NCI-H748 (cell line): ENCODE measurements around the gene ARFGAP3.

Experiments used
- DNase-seq: peaks from one replicate; lab custom pipeline; 2025; ENCODE audit not compliant: unreplicated experiment; lab: John Stamatoyannopoulos, UW

Gene ARFGAP3

GRCh38 chr22:42856865-42857704 lies at the start of gene ARFGAP3:
Gene ARFGAP3, minus strand, starts transcription at chr22:42857273. Its CDS starts 91 bp downstream, at chr22:42857182.
- peak; percentile 93 for DNase-seq

GRCh38 chr22:42905702-42906183 lies 48.7 kb upstream of the ARFGAP3 start:
- DNase-seq, result peak; percentile 56

GRCh38 chr22:42905217-42905616 lies 48.1 kb upstream of the ARFGAP3 start:
- DNase-seq, result peak; percentile 51

GRCh38 chr22:42904050-42904449 lies 47.0 kb upstream of the ARFGAP3 start:
- DNase-seq, result no peak

GRCh38 chr22:42902875-42903510 lies 45.9 kb upstream of the ARFGAP3 start:
- no peak for DNase-seq

GRCh38 chr22:42901790-42902508 lies 44.9 kb upstream of the ARFGAP3 start:
- no peak for DNase-seq

GRCh38 chr22:42897960-42898359 lies 40.9 kb upstream of the ARFGAP3 start:
- DNase-seq, result no peak

GRCh38 chr22:42895541-42895981 lies 38.5 kb upstream of the ARFGAP3 start:
- no peak for DNase-seq

GRCh38 chr22:42895087-42895486 lies 38.0 kb upstream of the ARFGAP3 start:
- no peak for DNase-seq

- no peak for DNase-seq
Observed at GRCh38 chr22:42893371-42894150, 36.5 kb upstream of the ARFGAP3 start.

GRCh38 chr22:42892571-42893316 lies 35.7 kb upstream of the ARFGAP3 start:
- DNase-seq, result no peak

- no peak for DNase-seq
Observed at GRCh38 chr22:42892156-42892555, 35.1 kb upstream of the ARFGAP3 start.

GRCh38 chr22:42891696-42892095 lies 34.6 kb upstream of the ARFGAP3 start:
- DNase-seq, result no peak

GRCh38 chr22:42891008-42891407 lies 33.9 kb upstream of the ARFGAP3 start:
- DNase-seq, result no peak

GRCh38 chr22:42889304-42889703 lies 32.2 kb upstream of the ARFGAP3 start:
- DNase-seq, result no peak

- peak; percentile 37 for DNase-seq
Observed at GRCh38 chr22:42887523-42888507, 30.7 kb upstream of the ARFGAP3 start.

GRCh38 chr22:42887120-42887519 lies 30.0 kb upstream of the ARFGAP3 start:
- DNase-seq, result no peak

- no peak for DNase-seq
Observed at GRCh38 chr22:42885446-42885845, 28.4 kb upstream of the ARFGAP3 start.
